ENCODE data around the gene NES.

DNA sequence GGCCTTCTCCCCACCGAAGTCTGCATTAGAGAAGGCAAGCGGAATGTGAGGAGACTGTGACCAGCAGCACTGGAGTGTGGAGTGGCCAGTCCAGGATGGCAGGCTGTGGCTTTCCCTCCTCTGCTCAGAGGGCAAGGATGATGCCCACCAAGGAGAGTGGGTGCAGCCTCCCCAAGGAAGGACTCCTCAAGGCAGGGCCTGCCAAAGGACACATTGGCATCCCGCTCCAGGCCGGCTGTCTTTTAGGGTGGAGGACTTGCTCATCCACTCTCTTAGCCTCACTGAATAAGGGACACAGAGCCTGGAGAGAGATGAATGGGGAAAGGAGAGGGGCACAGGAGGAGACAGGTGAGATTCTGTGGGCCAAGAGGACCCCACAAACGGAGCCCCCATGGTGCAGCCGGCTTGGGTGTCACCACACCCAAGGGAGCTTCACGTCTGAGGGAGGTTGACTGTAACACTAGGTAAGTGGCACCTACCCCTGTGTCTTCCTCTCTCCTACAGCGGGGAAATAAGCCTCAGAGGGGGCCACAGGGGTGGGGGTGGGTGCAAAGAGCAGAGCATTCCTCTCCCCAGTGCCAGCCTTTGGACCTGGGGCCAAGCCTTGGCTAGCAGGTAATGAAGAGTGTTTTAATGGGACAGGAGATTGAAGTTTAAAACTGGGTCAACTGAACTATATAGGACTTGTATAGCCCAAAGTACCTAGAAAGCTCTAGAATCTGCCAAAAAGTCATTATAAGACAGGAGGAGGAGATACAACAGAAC, 4.2 kb upstream of the NES start:
- no peak for TF ChIP-seq EZH2 (IDR thresholded peaks at IDR 0.05; ENCODE audit: insufficient read depth, poor library complexity, severe bottlenecking)
- no peak for TF ChIP-seq EZH2phosphoT487 (IDR thresholded peaks at IDR 0.05; ENCODE audit: insufficient read depth, low read depth)
